NK-92 treated with Interleukin-12 subunit alpha and Interleukin-12 subunit beta, amount 100 ng/mL, for 24 hours (cell line): Measurements from ENCODE around the gene MBOAT7.
"Not testable (repeated sequence)": the region's sequence is repeated elsewhere in the genome, so short reads cannot be mapped to it uniquely, and the experiment has no call there.

Experiments used
- DNase-seq: peaks from one replicate; lab custom pipeline; 2025; lab: John Stamatoyannopoulos, UW

MBOAT7 gene

GRCh38 chr19:54189145-54189734 is at the start of gene MBOAT7:
Gene MBOAT7 (minus strand): TSS chr19:54189580. CDS start chr19:54188508, 1,072 bp downstream.
- DNase-seq: peak; percentile 84

GRCh38 chr19:54233941-54234340 is 44.6 kb upstream of the MBOAT7 start:
- DNase-seq: no peak

DNA sequence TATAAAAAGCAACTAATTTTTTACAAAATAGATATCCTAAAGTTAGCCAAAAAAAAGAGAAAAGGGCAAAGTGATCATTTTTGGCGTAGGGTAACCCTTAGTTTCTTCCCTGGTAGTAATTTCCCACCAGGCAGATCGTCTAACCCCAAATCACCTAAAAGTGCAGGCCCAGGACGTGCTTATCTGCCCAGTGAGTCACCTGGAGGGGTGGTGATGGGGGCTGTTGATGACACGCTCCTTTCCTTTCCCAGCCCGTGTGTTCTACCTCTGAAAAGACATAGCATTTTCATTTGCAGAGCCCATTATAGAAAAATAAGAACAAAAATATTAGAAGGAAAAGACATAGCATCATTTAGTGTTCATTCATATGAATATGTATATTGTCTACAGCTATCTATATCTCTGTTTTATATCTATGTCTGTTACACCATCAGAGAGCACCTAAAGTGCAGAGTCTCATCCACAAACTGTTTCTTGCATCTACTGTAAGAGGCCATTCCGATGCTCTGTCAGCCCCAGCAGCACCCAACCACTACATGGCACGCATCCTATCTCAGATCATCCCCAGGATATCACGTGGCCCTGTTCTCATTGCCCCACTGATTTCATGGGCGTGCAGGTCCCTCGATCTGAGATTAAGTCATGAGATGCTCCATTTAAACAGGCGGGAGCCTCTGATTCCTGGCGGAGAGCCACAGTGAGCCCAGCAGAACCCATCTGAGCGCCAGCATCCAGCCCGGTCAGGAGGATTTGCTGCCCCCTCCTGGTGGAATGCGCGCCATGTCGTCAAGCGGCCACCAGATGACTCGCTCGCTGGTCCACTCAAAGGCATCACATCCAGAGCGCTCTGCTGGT is 41.9 kb upstream of the MBOAT7 start:
- DNase-seq: peak; percentile 42

DNA sequence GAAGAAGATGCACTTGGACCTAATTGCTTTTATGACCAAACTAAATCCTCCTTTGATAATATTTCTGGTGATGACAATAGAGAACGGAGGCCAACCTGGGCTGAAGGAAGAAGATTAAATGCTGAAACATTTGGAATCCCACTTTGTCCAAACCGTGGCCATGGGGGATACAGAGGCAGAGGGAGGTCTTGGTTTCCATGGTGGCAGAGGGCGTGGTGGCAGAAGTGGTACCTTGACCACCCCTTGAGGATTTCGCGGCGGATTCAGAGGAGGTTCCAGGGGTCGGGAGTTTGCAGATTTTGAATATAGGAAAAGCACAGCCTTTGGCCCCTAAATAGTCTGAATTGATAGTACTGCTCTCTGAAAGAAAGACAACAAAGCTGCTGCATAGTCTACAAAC is 40.7 kb upstream of the MBOAT7 start:
- DNase-seq: no peak

GRCh38 chr19:54229146-54229545 is 39.8 kb upstream of the MBOAT7 start:
- no peak for DNase-seq

DNA sequence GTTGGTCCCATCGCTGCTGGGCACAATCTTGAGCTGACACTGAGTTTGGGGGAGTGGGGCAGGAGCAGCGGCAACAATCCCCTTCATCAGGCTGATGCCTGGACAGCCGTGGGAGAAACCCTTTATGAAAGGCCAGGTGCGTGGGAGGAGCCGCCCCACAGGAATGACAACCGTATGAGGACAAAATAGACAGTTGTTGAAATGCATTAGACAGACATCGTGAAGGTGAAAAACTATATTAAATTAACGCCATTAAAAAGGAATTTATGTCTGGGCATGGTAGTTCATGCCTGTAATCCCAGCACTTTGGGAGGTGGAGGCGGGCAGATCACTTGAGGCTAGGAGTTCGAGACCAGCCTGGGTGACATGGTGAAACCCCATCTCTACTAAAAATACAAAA is 35.2 kb upstream of the MBOAT7 start:
- not testable (repeated sequence) for DNase-seq

DNA sequence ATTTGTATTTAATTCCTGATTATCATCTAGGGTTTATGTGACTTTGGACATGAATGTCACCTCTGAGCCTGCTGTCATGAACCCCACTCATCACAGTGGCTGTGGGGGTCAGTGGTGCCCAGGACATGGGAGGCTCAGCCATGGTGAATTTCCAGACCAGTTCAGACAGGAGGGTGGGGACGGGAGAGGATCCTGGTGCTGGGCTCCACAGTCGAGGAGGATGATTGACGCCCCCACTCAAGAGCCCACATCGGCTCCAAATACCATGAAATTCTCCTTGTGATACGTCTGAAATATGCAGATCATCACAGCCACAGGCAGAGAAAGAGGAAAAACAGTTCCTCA is 34.5 kb upstream of the MBOAT7 start:
- not testable (repeated sequence) for DNase-seq

- DNase-seq: not testable (repeated sequence)
Measured at GRCh38 chr19:54223277-54223936, 34.0 kb upstream of the MBOAT7 start.

DNA sequence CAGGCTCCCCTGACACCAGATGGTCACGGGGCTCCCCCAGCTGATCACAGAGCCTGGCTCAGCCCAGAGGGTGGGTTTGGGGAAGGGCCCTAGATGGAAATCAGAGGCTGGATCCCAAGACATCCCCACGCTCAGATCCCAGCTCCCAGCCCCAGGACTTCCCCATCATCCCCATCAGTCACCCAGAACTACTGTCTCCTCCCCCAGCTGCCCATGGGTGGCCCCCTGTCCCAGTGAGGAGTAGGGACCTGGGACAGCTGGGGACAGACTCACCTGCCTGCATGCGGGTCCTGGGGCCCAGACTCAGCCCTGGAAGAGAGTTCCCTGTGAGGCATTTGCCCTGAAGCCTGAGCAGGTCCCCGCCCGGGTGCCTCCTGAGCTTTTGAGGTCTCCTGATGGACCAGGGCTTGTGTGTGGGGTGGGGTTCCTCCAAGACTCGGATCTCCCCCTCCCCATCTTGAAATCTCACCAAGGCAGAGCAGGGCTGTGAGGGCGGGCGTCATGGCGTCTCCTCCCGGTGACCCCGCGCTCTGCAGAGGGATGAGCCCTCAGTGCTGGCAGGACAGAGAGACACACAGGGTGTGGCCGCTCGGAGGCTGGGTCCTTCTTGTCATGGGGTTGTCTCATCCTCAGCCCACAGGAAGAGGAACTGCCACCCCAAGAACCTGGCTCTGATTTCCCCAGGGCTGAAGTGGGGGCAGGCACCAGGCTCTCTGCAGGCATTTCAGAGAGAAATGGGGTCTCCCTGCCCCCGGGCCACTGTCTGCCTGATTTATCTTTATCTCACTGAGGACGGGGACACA is 33.3 kb upstream of the MBOAT7 start, which contains the start of gene LILRB3:
Gene LILRB3, minus strand, starts transcription at position 534 of the 803 bp plus-strand sequence. Its CDS starts 31 bp downstream, at position 503.
- not testable (repeated sequence) for DNase-seq

GRCh38 chr19:54221947-54222346 is 32.6 kb upstream of the MBOAT7 start:
- not testable (repeated sequence) for DNase-seq

DNA sequence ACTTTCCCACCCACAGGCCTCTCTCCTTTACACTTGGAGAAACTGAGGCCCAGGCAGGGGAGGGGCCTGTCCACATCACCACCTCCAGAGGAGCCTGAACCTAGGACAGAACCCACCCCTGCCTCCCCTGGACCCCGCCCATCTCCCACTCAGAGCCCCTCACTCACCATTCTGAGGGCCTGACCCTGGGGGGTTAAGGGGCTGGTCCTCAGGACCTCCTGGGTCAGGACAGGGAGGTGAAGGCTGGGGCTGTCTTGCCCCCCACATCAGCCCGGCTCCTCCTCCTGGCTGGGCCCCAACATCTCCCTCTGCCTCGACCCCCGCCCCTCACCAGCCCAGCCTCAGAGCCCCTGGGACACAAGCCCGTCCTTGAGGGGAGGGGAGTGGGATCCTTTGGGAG is 30.3 kb upstream of the MBOAT7 start:
- DNase-seq: not testable (repeated sequence)

DNA sequence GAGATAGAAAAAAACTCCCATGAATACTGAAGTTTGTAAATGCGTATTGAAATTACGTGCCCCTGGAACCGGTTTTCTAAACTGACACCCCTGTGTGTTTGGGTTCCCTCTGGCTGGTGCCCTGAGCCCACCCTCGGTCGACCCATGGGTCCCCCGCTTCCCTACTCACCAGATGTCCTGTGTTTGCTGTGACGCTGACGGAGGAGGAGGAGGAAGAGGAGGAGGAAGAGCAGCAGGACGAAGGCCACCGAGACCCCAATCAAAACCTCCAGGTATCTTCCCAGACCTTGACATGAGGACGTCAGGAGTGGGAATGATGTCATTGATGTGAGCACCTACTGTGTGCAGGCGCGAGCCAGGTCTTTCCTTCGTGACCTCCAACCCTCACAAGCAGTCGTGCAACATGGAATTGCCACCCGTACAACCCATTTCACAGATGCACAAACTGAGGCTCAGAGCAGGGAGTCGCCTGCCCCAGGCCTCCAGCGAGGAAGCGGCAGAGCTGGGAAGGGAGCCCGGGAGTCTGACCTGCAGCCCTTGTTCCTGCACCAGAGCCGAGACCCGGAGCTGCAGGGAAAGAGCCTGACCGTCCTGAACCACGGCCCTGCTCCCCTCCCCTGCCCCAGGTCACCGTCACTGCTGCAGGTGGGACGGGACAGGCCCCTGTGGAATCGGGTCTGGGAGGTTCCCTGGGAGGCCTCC is 29.7 kb upstream of the MBOAT7 start:
- DNase-seq: no peak

DNA sequence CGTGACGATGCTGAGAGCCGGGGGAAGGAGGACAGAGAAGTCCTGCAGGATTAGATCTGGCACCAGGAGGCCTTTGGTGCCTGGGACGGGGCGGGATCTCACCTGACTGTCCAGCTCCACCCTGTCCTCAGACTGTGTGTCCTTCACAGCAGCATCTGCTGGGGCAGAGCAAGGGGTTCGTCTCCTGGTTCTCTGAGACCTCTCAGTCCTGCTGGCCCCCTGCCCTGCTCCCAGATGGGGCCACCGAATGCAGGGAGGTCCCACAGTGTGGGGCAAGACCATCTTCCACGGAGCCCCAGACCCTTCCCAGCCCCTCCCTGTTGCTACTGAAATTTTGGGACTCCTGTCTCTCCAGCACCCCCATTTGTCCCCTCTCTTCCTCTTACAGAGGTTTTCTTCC is 28.9 kb upstream of the MBOAT7 start:
- no peak for DNase-seq

DNA sequence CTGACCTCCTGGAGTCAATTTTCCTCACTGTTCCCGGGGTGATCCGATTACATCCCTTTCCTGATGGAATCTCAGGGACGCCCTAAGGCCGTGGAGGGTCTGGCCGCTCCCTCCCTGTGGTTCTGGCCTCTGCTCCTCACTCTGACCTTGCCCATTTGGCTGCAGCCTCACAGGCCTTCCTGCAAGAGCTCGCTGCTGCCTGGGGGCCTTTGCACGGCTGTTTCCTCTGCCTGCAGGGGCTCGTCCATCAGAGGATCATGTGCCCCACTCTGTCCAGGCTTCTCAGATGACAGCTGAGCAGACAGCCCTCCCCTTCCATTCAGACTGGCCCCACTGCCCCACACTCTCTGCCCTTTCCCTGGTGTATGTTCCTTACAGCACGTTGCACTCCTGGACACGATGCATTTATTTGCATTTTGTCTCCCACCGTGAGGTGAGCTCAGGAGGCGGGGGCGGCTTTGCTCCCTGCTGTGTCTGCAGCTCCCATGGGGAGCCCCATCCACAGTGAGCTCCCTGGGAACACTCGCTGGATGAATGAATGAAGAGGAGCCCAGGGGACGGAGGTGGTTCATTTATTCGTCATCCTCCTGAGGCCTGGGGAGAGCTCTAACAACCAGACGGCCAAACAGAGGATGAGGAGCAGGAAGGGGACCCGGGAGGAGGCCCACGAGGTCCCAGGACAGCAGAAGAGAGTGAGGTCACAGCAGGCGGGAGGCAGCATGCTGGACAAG is 28.3 kb upstream of the MBOAT7 start:
- DNase-seq: not testable (repeated sequence)

GRCh38 chr19:54216869-54217268 is 27.5 kb upstream of the MBOAT7 start:
- no peak for DNase-seq

GRCh38 chr19:54214734-54215133 is 25.4 kb upstream of the MBOAT7 start:
- not testable (repeated sequence) for DNase-seq

- not testable (repeated sequence) for DNase-seq
Measured at GRCh38 chr19:54214217-54214616, 24.8 kb upstream of the MBOAT7 start.

DNA sequence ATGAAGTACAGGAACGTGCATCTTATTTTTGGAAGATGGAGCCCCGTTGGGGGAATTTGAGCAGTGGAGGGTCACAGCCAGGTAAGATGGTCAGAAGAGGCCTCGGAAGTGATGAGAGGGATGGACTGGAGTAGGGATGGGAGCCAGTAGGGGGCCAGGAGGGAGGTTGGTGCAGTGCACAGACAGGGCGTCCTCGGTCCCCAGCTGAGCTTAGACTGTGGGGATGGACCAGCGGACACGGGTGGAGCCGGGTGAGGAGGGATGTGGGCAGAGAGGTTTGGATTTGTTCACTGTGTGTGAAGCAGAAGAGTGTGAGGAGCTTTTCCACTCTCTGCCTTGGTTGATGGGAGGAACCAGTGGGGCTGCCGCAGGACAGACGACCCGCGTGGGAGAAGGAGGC is 21.9 kb upstream of the MBOAT7 start:
- DNase-seq: no peak

- no peak for DNase-seq
Measured at GRCh38 chr19:54209811-54210494, 20.6 kb upstream of the MBOAT7 start.
